Measurements from ENCODE around the gene ARID5B.
"Not testable (repeated sequence)": the region's sequence is repeated elsewhere in the genome, so short reads cannot be mapped to it uniquely, and the experiment has no call there.

DNA sequence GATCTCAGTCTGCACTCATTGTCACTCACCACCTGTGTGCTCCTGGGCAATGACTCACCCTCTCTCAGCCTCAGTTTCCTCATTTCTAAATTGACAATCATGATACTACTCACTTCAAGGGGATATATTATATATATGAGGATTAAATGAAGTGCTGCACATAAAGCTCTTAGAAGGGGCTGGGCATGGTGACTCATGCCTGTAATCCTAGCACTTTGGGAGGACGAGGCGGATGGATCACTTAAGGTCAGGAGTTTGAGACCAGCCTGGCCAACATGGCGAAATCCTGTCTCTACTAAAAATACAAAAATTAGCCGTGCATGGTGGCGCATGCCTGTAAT, 127.0 kb downstream of the ARID5B start:
- not testable (repeated sequence) for TF ChIP-seq POLR2A, POLR2AphosphoS5, TAF1, SPI1, POU2F2 (IDR thresholded peaks at IDR 0.05; ENCODE audit: low read depth, low read length)

All from GM12891 (cell line).